Measurements from ENCODE around the gene BLVRB.
"Not testable (repeated sequence)": the region's sequence is repeated elsewhere in the genome, so short reads cannot be mapped to it uniquely, and the experiment has no call there.

BLVRB gene

GRCh38 chr19:40475878-40476644 lies 10.5 kb upstream of the BLVRB start:
- DNase-seq = not testable (repeated sequence)

GRCh38 chr19:40474737-40475136 lies 9.2 kb upstream of the BLVRB start:
- DNase-seq = no peak

GRCh38 chr19:40472516-40472915 lies 7.0 kb upstream of the BLVRB start:
- no peak for DNase-seq

GRCh38 chr19:40471111-40471510 lies 5.6 kb upstream of the BLVRB start:
- no peak for DNase-seq

GRCh38 chr19:40469011-40469410 lies 3.5 kb upstream of the BLVRB start:
- no peak for DNase-seq

GRCh38 chr19:40466985-40467734 lies 1.6 kb upstream of the BLVRB start, which contains the start of gene SPTBN4:
Gene SPTBN4, plus strand, starts transcription at chr19:40467001. Its CDS starts 5,621 bp downstream, at chr19:40472622.
- no peak for DNase-seq

- DNase-seq = no peak
These were observed 857 bp upstream of the BLVRB start for GRCh38 chr19:40466219-40466984.

- DNase-seq = peak; percentile 63
These were observed 454 bp downstream of the BLVRB start for GRCh38 chr19:40465025-40465556.

- peak; percentile 92 for DNase-seq
These were observed 1.2 kb downstream of the BLVRB start for GRCh38 chr19:40464059-40465024.

- DNase-seq = not testable (repeated sequence)
These were observed 1.9 kb downstream of the BLVRB start for GRCh38 chr19:40463587-40464037.

GRCh38 chr19:40461669-40462221 lies 3.8 kb downstream of the BLVRB start:
- DNase-seq = no peak

- DNase-seq = no peak
These were observed 5.4 kb downstream of the BLVRB start for GRCh38 chr19:40460185-40460584.

- DNase-seq = no peak
These were observed 7.0 kb downstream of the BLVRB start for GRCh38 chr19:40458597-40458974.

GRCh38 chr19:40457953-40458596 lies 7.5 kb downstream of the BLVRB start:
- DNase-seq = no peak

- DNase-seq = no peak
These were observed 8.5 kb downstream of the BLVRB start for GRCh38 chr19:40457048-40457447.

- not testable (repeated sequence) for DNase-seq
These were observed 11.6 kb downstream of the BLVRB start for GRCh38 chr19:40453943-40454342.

- no peak for DNase-seq
These were observed 12.3 kb downstream of the BLVRB start for GRCh38 chr19:40453151-40453735.

GRCh38 chr19:40452016-40452415 lies 13.5 kb downstream of the BLVRB start:
- no peak for DNase-seq

- DNase-seq = no peak
These were observed 14.9 kb downstream of the BLVRB start for GRCh38 chr19:40450664-40451063.

GRCh38 chr19:40449506-40449905 lies 16.0 kb downstream of the BLVRB start:
- DNase-seq = no peak
